ENCODE measurements around the gene SDHC. TPM values are rescaled to one million over a fixed set of nuclear protein-coding genes. Genes with fewer than 3 reads are reported as not detected.
"Not testable (repeated sequence)": the region's sequence is repeated elsewhere in the genome, so short reads cannot be mapped to it uniquely, and the experiment has no call there.

Gene SDHC
- polyA plus RNA-seq, 3 donors = 208 to 350 (median 323) TPM

DNA sequence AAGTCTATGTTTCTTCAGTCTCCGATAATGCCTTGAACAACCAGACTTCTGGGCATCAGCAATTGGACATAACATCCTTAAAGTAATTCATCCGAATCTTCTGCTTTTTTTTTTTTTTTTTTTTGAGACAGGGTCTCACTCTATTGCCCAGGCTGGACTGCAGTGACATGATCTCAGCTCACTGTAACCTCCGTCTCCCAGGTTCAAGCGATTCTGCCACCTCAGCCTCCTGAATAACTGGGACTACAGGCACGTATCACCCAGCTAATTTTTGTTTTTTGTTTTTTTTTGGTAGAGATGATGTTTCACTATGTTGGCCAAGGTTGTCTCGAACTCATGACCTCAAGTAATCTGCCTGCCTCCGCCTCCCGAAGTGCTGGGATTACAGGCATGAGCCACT, 77.4 kb downstream of the SDHC start:
- peaks cover 15% of the 10 kb centered on the region for H3K4me1 Mint-ChIP-seq
- H3K36me3 Mint-ChIP-seq = no peaks in the 10 kb centered on the region
- 96% methylated on average over 5 of the region's 8 CpGs for WGBS (ENCODE audit: insufficient coverage)
- intact Hi-C loops (cut with micrococcal nuclease) = no loop called here
- Histone ChIP-seq H2AFZ (ENCODE audit: insufficient read depth, low read depth, low read length, poor library complexity, severe bottlenecking) (no peak overlapping the region), H3K79me2 (ENCODE audit: insufficient read depth, low read length) (no peaks in the 10 kb centered on the region), H3K4me2 (replicated peaks; ENCODE audit: extremely low read depth, low read length, poor library complexity, severe bottlenecking) (no peak overlapping the region), H3K36me3 (replicated peaks in 1 of 2; ENCODE audit: control insufficient read depth in 1 of 2, insufficient read depth in 2 of 2, low read length in 2 of 2) (no peaks in the 10 kb centered on the region), H3K9me3 (replicated peaks in 1 of 2; ENCODE audit: control insufficient read depth in 1 of 2, insufficient read depth in 1 of 2, low read length in 2 of 2) (no peaks in the 10 kb centered on the region), H4K20me1 (ENCODE audit: insufficient read depth, low read length) (no peaks in the 10 kb centered on the region), H3K4me3 (replicated peaks in 1 of 3; ENCODE audit: low read depth in 2 of 3, low read length in 3 of 3) (no peak overlapping the region), H3K9ac (ENCODE audit: insufficient read depth, low read length, poor library complexity, severe bottlenecking) (no peak overlapping the region), H3K27ac (ENCODE audit: low read depth in 1 of 2, low read length in 2 of 2) (no peak overlapping the region), H3K4me1 (ENCODE audit: control insufficient read depth in 1 of 2, insufficient read depth in 2 of 2, low read length in 2 of 2) (peaks cover 12 to 18% of the 10 kb centered on the region in 2 donors), H3K27me3 (ENCODE audit: control insufficient read depth in 2 of 2, insufficient read depth in 2 of 2, low read length in 2 of 2) (no peaks in the 10 kb centered on the region)
- peaks cover 2 to 14% (median 8%) of the 10 kb centered on the region in 3 donors for H3K27me3 Mint-ChIP-seq (ENCODE audit: low read depth in 3 of 3)
- TF ChIP-seq, protein P1, sequence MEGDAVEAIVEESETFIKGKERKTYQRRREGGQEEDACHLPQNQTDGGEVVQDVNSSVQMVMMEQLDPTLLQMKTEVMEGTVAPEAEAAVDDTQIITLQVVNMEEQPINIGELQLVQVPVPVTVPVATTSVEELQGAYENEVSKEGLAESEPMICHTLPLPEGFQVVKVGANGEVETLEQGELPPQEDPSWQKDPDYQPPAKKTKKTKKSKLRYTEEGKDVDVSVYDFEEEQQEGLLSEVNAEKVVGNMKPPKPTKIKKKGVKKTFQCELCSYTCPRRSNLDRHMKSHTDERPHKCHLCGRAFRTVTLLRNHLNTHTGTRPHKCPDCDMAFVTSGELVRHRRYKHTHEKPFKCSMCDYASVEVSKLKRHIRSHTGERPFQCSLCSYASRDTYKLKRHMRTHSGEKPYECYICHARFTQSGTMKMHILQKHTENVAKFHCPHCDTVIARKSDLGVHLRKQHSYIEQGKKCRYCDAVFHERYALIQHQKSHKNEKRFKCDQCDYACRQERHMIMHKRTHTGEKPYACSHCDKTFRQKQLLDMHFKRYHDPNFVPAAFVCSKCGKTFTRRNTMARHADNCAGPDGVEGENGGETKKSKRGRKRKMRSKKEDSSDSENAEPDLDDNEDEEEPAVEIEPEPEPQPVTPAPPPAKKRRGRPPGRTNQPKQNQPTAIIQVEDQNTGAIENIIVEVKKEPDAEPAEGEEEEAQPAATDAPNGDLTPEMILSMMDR (IDR thresholded peaks at IDR 0.05) = no peak
- DNase-seq = no peak
- H3K4me3 Mint-ChIP-seq = no peak overlapping the region
- H3K27ac Mint-ChIP-seq = peak overlapping the region in 1 of 7 donors; percentile 78
- H3K9me3 Mint-ChIP-seq = no peaks in the 10 kb centered on the region

DNA sequence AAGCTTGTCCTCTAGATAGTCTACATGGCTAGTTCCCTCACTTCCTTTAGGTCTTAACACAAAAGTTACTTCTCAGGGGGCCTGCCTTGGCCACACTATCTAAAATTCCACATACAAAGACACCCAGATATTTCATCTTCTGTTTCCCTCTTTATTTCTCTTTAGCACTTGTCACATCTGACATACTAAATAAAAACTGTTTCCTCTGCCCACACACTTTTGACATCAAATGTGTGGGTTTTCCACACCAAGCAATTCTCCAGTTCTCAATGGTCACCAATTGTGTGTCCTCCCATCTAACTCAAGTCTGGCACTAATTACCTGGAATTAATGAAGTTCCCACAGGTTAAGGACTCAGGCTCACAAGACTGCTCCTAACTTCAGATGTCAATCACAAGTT, 79.0 kb downstream of the SDHC start:
- intact Hi-C loops (cut with micrococcal nuclease) = no loop called here
- Histone ChIP-seq H3K36me3 (replicated peaks in 1 of 2; ENCODE audit: control insufficient read depth in 1 of 2, insufficient read depth in 2 of 2, low read length in 2 of 2) (no peaks in the 10 kb centered on the region), H3K9ac (ENCODE audit: insufficient read depth, low read length, poor library complexity, severe bottlenecking) (no peak overlapping the region), H3K4me1 (ENCODE audit: control insufficient read depth in 1 of 2, insufficient read depth in 2 of 2, low read length in 2 of 2) (peaks cover 12 to 19% of the 10 kb centered on the region in 2 donors), H3K4me2 (replicated peaks; ENCODE audit: extremely low read depth, low read length, poor library complexity, severe bottlenecking) (no peak overlapping the region), H3K27me3 (ENCODE audit: control insufficient read depth in 2 of 2, insufficient read depth in 2 of 2, low read length in 2 of 2) (no peaks in the 10 kb centered on the region), H3K27ac (ENCODE audit: low read depth in 1 of 2, low read length in 2 of 2) (no peak overlapping the region), H3K9me3 (replicated peaks in 1 of 2; ENCODE audit: control insufficient read depth in 1 of 2, insufficient read depth in 1 of 2, low read length in 2 of 2) (no peaks in the 10 kb centered on the region), H3K79me2 (ENCODE audit: insufficient read depth, low read length) (no peaks in the 10 kb centered on the region), H2AFZ (ENCODE audit: insufficient read depth, low read depth, low read length, poor library complexity, severe bottlenecking) (no peak overlapping the region), H4K20me1 (ENCODE audit: insufficient read depth, low read length) (no peaks in the 10 kb centered on the region), H3K4me3 (replicated peaks in 1 of 3; ENCODE audit: low read depth in 2 of 3, low read length in 3 of 3) (no peak overlapping the region)
- Mint-ChIP-seq H3K36me3 (no peaks in the 10 kb centered on the region), H3K9me3 (no peaks in the 10 kb centered on the region), H3K4me3 (no peak overlapping the region), H3K27me3 (ENCODE audit: low read depth in 3 of 3) (peaks cover 4 to 16% (median 8%) of the 10 kb centered on the region in 3 donors), H3K27ac (no peak overlapping the region), H3K4me1 (peaks cover 13% of the 10 kb centered on the region)
- no peak for DNase-seq
- TF ChIP-seq, protein P1 (IDR thresholded peaks at IDR 0.05) = no peak

DNA sequence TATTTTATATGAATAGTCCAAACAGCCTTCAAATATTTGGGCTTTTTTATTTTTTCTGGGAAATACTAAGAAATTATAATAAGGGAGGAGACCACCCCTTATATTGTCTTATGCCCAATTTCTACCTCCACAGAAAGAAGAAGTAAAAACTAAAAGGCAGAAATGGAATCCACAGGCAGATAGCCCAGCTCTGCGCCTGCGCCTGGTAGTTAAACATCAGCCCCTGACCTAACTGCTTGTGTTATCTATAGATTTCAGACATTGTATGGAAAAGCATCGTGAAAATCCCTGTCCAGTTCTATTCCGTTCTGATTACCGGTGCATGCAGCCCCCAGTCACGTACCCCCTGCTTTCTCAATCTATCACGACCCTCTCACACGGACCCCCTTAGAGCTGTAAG, 82.9 kb downstream of the SDHC start:
- H4K20me1 ChIP-seq (ENCODE audit: insufficient read depth, low read length); intact Hi-C loops (cut with micrococcal nuclease); H3K4me2 ChIP-seq (replicated peaks; ENCODE audit: extremely low read depth, low read length, poor library complexity, severe bottlenecking); H3K27me3 ChIP-seq (ENCODE audit: control insufficient read depth in 2 of 2, insufficient read depth in 2 of 2, low read length in 2 of 2); H3K4me3 Mint-ChIP-seq; H3K9me3 ChIP-seq (replicated peaks in 1 of 2; ENCODE audit: control insufficient read depth in 1 of 2, insufficient read depth in 1 of 2, low read length in 2 of 2); H2AFZ ChIP-seq (ENCODE audit: insufficient read depth, low read depth, low read length, poor library complexity, severe bottlenecking); H3K4me3 ChIP-seq (replicated peaks in 1 of 3; ENCODE audit: low read depth in 2 of 3, low read length in 3 of 3); H3K36me3 Mint-ChIP-seq; H3K27ac ChIP-seq (ENCODE audit: low read depth in 1 of 2, low read length in 2 of 2); H3K36me3 ChIP-seq (replicated peaks in 1 of 2; ENCODE audit: control insufficient read depth in 1 of 2, insufficient read depth in 2 of 2, low read length in 2 of 2); DNase-seq; H3K79me2 ChIP-seq (ENCODE audit: insufficient read depth, low read length); H3K9me3 Mint-ChIP-seq; H3K27ac Mint-ChIP-seq; H3K9ac ChIP-seq (ENCODE audit: insufficient read depth, low read length, poor library complexity, severe bottlenecking): not testable (repeated sequence)
- H3K4me1 Mint-ChIP-seq = peaks cover 19% of the 10 kb centered on the region
- H3K27me3 Mint-ChIP-seq (ENCODE audit: low read depth in 3 of 3) = peaks cover 5 to 21% (median 9%) of the 10 kb centered on the region in 3 donors
- WGBS (ENCODE audit: insufficient coverage) = 100% methylated on average over 4 of the region's 8 CpGs
- H3K4me1 ChIP-seq (ENCODE audit: control insufficient read depth in 1 of 2, insufficient read depth in 2 of 2, low read length in 2 of 2) = peaks cover 16 to 23% of the 10 kb centered on the region in 2 donors
